T-helper 1 cell treated with Interleukin-12 subunit alpha and Interleukin-12 subunit beta and Interleukin-4 antibody, amounts not matched to agents 30 μg/mL and 1 μg/mL, for 36 hours (primary cell): ENCODE results near the gene CDR2L.
A peak's percentile ranks its signal among the peaks of the same experiment; 100 is the strongest.
"Not testable (repeated sequence)": the region's sequence is repeated elsewhere in the genome, so short reads cannot be mapped to it uniquely, and the experiment has no call there.

Experiments used
- H3K27ac Mint-ChIP-seq: one replicate; pipeline ENCODE4 v1.8.0; 2021; ENCODE audit warnings: mild to moderate bottlenecking, mixed read lengths
- H3K27me3 Mint-ChIP-seq: one replicate; pipeline ENCODE4 v1.8.0; 2021; ENCODE audit warnings: low read depth, mixed read lengths
- H3K36me3 Mint-ChIP-seq: one replicate; pipeline ENCODE4 v1.8.0; 2021; ENCODE audit warnings: low read depth, mixed read lengths
- H3K4me1 Mint-ChIP-seq: one replicate; pipeline ENCODE4 v1.8.0; 2021; ENCODE audit warnings: low read depth, mixed read lengths
- H3K4me3 Mint-ChIP-seq: one replicate; pipeline ENCODE4 v1.8.0; 2021; ENCODE audit warnings: mild to moderate bottlenecking, moderate library complexity, mixed read lengths
- H3K9me3 Mint-ChIP-seq: one replicate; pipeline ENCODE4 v1.8.0; 2021; ENCODE audit warnings: mixed read lengths

Gene CDR2L

DNA sequence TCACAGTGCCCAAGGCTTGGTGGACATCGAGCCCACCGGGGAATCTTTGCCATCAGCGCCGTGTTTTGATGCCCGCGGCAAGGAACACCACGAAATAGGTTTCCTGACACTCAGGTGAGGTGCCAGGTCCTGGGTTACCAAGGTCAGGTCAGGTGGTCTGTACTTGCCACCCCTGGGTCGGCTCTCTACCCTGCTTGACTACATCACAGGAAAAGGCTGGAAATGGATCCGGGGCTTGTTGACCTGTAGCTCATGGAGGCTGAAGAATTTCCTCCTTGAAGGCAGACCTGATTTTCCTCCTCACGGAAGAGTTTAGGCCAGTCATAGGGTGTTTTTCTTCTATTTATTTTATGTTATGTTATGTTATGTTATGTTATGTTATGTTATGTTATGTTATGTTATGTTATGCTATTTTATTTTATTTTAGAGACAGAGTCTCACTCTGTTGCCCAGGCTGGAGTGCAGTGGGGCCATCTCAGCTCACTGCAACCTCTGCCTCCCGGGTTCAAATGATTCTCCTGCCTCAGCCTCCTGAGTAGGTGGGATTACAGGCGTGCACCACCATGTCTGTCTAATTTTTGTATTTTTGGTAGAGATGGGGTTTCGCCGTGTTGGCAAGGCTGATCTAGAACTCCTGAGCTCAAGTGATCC, 4.6 kb upstream of the CDR2L start:
- Mint-ChIP-seq H3K4me3 (peak overlapping the region; percentile 25), H3K27me3 (peaks cover 56% of the 10 kb centered on the region), H3K4me1 (peaks cover 11% of the 10 kb centered on the region)
- H3K36me3 Mint-ChIP-seq, H3K27ac Mint-ChIP-seq, H3K9me3 Mint-ChIP-seq: not testable (repeated sequence)

DNA sequence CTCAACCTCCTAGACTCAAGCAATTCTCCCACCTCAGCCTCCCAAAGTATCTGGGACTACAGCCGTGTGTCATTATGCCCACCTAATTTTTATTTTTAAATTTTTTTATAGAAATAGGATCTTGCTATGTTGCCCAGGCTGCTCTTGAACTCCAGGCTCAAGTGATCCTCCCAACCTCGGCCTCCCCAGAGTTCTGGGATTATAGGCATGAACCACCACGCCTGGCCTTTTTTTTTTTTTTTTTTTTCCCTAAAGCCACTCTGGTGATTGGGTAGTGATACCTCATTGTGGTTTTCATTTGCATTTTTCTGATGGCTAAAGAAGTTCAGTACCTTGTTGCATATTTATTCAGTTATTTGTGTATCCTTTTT, 1.2 kb upstream of the CDR2L start:
- Mint-ChIP-seq H3K36me3 (no peaks in the 10 kb centered on the region), H3K9me3 (no peaks in the 10 kb centered on the region), H3K4me3 (no peak overlapping the region), H3K27me3 (peaks cover 55% of the 10 kb centered on the region), H3K4me1 (peaks cover 18% of the 10 kb centered on the region), H3K27ac (no peak overlapping the region)

DNA sequence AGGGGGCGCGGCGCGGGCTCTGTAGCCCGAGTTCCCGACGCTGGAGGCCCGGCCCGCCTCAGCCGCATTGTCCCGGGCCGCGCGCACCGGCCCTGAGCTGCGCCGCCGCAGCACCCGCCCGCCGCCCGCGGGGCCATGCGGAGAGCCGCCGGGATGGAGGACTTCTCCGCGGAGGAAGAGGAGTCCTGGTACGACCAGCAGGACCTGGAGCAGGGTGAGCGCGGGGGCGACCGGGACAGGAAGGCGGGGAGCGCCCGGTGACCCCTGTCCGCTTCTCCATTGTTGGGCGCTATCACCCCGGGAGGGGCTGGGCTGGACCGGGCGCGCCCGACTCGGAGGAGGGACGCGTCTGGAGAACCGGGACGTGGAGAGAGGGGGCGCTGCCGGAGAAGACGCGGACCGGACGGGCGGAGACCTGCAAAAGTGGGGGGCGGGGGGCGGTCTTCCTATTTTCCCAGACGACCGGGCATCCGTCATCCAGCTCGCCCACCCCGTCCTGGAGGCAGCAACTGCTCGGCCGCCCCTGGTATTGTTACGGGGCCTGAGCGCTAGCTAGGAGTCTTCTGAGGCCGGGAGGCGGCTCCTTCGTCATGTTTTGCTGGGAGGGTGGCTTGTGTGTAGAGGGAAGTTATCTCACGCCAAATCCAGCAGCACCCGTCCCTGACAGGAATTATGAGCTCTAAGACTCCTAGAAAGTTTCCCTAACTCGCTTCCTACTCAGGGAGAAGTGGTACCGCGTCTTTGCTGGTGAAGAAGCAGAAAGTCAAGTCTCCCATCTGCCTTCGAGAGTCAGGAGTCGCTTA, 678 bp downstream of the CDR2L start:
- peak overlapping the region; percentile 44 for H3K4me3 Mint-ChIP-seq
- H3K9me3 Mint-ChIP-seq: no peaks in the 10 kb centered on the region
- no peak overlapping the region for H3K27ac Mint-ChIP-seq
- peaks cover 12% of the 10 kb centered on the region for H3K4me1 Mint-ChIP-seq
- H3K27me3 Mint-ChIP-seq: peaks cover 57% of the 10 kb centered on the region
- no peaks in the 10 kb centered on the region for H3K36me3 Mint-ChIP-seq

DNA sequence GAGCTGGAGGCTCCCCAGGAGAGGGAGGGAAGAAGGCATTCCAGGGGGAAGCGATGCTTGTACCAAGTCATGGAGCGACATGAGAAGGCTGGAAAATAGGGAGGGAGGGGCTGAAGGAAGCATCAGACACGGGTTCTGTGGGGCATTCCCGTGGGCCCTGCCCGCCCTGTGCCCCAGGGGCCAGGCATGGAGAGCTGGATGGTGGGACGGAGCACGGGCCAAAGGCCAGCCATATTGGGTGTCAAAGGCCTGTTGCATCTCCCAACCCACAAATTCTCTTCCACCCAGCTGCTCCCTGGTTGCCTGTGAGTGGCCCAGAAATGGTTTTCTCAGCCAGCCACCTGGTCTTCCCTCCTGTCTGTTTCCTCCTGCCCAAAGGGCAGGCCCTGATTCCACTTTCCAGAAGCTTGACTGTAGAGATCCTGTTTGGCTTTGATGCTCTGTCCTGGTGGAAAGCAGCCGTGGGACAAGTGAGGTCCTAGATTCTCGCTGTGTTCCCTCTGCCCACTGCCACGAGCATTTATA, 3.2 kb downstream of the CDR2L start:
- H3K27ac Mint-ChIP-seq: no peak overlapping the region

DNA sequence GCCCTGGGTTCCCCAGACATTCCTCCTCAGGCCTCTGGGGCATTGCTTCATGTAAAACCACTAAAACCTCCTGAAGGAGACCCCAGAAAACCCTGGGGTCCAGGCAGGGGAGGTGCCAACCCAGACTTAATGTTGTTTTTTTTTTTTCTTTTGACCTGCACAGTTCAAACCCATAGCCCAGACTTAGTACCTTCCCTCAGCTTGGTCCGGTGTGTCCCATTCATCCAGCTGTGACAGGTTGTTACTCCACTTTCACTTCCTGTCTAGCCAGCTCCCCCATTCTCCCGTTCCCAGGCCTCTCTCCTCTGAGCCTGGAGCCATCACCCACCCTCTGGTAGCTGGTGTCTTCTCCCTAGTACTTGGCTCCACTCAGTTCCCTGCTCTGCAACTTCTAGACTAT, 4.8 kb downstream of the CDR2L start:
- peaks cover 29% of the 10 kb centered on the region for H3K27me3 Mint-ChIP-seq
- H3K27ac Mint-ChIP-seq: no peak overlapping the region
- H3K9me3 Mint-ChIP-seq: no peaks in the 10 kb centered on the region
- no peak overlapping the region for H3K4me3 Mint-ChIP-seq
- H3K36me3 Mint-ChIP-seq: no peaks in the 10 kb centered on the region
- H3K4me1 Mint-ChIP-seq: peaks cover 10% of the 10 kb centered on the region

More for the DNA sequence above, 3.2 kb downstream of the CDR2L start:
- H3K27me3 Mint-ChIP-seq: peaks cover 39% of the 10 kb centered on the region
- H3K36me3 Mint-ChIP-seq: no peaks in the 10 kb centered on the region
- peaks cover 12% of the 10 kb centered on the region for H3K4me1 Mint-ChIP-seq
- H3K4me3 Mint-ChIP-seq: no peak overlapping the region
- H3K9me3 Mint-ChIP-seq: no peaks in the 10 kb centered on the region

DNA sequence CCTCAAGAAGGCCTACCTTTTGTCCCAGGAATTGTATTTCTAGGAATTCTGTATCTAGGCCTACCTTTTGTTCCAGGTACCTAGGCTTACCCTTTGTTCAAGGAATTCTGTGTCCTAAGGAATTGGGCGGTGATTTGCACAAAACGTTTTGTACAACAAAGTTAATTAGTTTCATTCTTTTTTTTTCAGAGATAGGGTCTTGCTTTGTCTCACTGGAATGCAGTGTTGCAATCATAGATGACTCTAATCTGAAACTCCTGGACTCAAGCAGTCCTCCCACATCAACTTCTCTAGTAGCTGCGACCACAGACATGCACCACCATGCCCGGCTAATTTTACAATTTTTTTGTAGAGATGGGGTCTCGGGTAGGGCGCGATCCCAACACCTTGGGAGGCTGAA, 7.0 kb downstream of the CDR2L start:
- no peaks in the 10 kb centered on the region for H3K36me3 Mint-ChIP-seq
- H3K27me3 Mint-ChIP-seq: peaks cover 16% of the 10 kb centered on the region
- no peak overlapping the region for H3K27ac Mint-ChIP-seq
- H3K4me1 Mint-ChIP-seq: peaks cover 4% of the 10 kb centered on the region
- H3K9me3 Mint-ChIP-seq: no peaks in the 10 kb centered on the region
- H3K4me3 Mint-ChIP-seq: no peak overlapping the region

DNA sequence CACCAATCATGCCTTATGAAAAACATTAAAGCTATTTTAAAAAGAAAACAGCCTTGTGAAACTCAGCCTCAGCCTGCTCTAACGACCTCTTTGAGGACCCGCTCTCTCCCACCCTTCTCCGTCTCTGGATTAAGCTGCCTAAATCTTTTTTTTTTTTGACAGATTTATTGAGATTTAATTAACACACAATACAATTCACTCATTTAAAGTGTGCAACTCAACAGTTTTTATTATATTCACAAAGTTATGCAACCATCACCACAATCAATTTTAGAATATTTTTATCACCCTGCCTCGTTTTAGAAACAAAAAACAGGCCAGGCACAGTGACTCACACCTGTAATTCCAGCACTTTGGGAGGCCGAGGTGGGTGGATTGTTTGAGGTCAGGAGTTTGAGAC, 8.4 kb downstream of the CDR2L start:
- Mint-ChIP-seq H3K9me3 (no peaks in the 10 kb centered on the region), H3K36me3 (no peaks in the 10 kb centered on the region), H3K27me3 (peaks cover 10% of the 10 kb centered on the region), H3K4me1 (peaks cover 4% of the 10 kb centered on the region), H3K4me3 (no peak overlapping the region), H3K27ac (no peak overlapping the region)

DNA sequence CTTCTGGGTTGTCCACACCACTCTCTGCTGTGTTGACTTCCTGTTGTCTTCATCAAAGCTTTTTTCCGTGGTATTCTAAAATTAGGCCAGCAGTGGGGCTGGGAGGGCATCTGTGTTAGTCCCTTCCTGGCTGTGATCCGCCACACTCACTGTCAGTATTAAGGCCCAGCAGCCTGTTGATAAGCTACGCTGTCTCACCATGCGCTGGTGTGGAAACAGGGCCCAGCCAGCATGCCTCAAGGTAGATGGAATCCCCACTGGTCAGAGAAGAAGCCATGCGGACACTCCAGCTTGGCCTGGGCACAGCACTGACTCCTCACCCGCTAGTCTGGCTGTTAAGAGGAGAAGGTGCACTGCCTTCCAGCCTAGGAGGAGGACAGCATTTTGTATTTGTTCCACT, 11.4 kb downstream of the CDR2L start:
- Mint-ChIP-seq H3K4me1 (peaks cover 4% of the 10 kb centered on the region), H3K36me3 (no peaks in the 10 kb centered on the region)

DNA sequence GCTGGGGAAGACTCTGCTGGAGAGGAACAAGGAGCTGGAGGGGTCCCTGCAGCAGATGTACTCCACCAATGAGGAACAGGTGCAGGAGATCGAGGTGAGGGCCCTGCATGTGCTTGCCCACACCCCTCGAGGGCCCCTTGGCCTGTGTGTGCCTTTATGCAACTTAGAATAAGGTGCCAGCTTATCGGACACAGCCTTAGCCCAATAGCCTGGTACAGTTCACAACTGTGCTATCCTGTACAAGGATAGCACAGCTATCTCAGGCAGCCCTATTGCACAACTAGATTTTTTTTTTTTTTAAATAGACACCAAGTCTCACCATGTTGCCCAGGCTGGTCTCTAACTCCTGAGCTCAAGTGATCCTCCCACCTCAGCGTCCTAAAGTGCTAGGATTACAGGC, 12.1 kb downstream of the CDR2L start:
- Mint-ChIP-seq H3K27ac (no peak overlapping the region), H3K4me1 (peaks cover 4% of the 10 kb centered on the region), H3K9me3 (no peaks in the 10 kb centered on the region)

More for the DNA sequence above, 11.4 kb downstream of the CDR2L start:
- Mint-ChIP-seq H3K4me3 (no peak overlapping the region), H3K9me3 (no peaks in the 10 kb centered on the region), H3K27ac (no peak overlapping the region), H3K27me3 (no peaks in the 10 kb centered on the region)

DNA sequence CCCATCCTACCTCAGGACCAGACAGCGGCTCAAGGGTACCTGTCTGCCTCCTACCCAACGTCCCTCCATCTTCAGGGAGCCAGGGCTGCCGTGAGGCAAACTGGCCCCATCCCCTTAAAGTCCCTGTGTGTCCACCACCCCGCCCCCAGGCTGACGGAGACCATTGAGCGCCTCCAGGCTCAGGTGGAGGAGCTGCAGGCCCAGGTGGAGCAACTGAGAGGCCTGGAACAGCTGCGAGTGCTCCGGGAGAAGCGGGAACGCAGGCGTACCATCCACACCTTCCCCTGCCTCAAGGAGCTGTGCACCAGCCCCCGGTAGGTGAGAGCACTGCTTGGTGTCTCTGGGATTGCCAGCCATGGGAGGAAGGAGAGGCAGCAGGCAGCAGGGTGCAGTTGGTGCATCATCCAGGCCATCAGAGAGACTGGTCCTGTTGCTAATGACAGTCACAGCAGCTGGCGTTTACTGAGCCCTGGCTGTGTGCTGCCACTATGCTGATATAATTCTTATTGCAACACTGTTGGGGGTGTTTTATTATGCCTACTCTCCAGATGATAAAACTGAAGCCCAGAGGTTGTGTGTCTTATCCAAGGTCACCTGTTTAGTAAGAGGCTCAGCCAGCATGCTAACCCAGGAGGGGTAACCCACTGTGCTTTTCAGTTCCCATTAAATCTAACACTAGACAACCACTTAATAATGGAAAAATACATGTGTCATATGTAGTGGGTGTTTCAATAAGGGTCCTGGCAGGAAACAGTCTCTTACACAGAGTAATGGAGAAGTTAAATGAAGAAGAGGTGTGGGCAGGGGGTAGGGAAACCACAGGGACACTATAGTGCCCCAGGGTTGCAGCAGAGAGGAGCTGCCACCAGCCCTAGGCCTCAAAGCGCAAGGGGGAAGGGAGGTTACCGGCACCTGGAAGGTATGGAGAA, 14.7 kb downstream of the CDR2L start:
- Mint-ChIP-seq H3K4me1 (peaks cover 4% of the 10 kb centered on the region), H3K36me3 (no peaks in the 10 kb centered on the region), H3K27ac (no peak overlapping the region), H3K9me3 (no peaks in the 10 kb centered on the region), H3K4me3 (no peak overlapping the region), H3K27me3 (peaks cover 3% of the 10 kb centered on the region)

More for the DNA sequence above, 12.1 kb downstream of the CDR2L start:
- Mint-ChIP-seq H3K36me3 (no peaks in the 10 kb centered on the region), H3K27me3 (no peaks in the 10 kb centered on the region), H3K4me3 (no peak overlapping the region)

DNA sequence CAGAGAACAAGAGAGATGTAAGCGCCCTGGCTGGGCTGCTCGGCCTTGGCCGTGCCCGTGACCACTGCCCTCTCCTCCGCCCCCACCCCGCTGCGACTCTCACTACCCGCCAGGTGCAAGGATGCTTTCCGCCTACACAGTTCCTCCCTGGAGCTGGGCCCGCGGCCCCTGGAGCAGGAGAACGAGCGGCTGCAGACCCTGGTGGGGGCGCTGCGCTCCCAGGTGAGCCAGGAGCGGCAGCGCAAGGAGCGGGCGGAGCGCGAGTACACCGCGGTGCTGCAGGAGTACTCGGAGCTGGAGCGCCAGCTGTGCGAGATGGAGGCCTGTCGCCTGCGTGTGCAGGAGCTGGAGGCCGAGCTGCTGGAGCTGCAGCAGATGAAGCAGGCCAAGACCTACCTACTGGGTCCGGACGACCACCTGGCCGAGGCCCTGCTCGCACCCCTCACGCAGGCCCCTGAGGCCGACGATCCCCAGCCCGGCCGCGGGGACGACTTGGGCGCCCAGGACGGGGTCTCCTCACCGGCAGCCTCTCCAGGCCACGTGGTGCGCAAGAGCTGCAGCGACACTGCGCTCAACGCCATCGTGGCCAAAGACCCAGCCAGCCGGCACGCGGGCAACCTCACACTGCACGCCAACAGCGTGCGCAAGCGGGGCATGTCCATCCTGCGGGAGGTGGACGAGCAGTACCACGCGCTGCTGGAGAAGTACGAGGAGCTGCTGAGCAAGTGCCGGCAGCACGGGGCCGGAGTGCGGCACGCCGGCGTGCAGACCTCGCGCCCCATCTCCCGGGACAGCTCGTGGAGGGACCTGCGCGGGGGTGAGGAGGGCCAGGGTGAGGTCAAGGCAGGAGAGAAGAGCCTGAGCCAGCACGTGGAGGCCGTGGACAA, 15.9 kb downstream of the CDR2L start:
- no peaks in the 10 kb centered on the region for H3K9me3 Mint-ChIP-seq
- H3K36me3 Mint-ChIP-seq: no peaks in the 10 kb centered on the region
- H3K27me3 Mint-ChIP-seq: peaks cover 3% of the 10 kb centered on the region
- H3K27ac Mint-ChIP-seq: no peak overlapping the region
- peaks cover 4% of the 10 kb centered on the region for H3K4me1 Mint-ChIP-seq
- no peak overlapping the region for H3K4me3 Mint-ChIP-seq

DNA sequence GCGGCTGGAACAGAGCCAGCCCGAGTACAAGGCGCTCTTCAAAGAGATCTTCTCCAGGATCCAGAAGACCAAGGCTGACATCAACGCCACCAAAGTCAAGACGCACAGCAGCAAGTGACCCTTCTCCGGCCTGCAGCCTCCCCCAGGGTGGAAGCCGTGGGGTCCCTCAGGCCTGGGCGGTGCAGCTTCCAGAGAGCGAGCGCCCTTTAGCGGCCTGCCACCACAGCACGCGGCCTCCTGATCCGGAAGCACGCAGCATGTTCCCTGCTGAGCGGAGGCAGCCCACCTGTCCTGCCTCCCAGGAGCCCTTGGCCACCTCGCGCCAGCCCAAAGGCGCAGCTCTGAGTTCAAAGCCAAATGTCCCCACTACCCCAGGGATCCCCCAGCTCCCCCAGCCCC, 16.5 kb downstream of the CDR2L start:
- Mint-ChIP-seq H3K27me3 (peaks cover 3% of the 10 kb centered on the region), H3K36me3 (no peaks in the 10 kb centered on the region), H3K27ac (no peak overlapping the region), H3K4me1 (peaks cover 2% of the 10 kb centered on the region), H3K4me3 (no peak overlapping the region), H3K9me3 (no peaks in the 10 kb centered on the region)

DNA sequence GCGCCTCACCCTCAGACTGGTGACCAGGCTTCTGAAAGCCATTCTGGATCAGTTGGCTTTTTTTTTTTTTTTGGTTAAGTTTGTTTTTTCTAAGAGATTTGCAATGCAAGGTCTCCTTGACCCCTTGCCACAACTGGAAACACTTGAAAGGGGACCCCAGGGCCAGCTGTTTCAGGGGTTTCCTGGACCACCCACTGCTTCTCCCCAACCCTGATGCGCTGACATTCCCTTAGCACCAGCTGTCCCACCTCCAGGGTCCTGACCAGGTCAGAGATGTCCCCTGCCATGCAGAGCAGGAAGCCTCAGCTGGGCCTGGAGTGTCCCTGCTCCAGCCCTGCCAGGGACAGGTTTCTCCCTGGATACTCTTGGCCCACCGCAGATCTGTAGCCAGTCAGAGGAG, 16.9 kb downstream of the CDR2L start:
- Mint-ChIP-seq H3K4me3 (no peak overlapping the region), H3K4me1 (no peaks in the 10 kb centered on the region), H3K27me3 (peaks cover 3% of the 10 kb centered on the region), H3K27ac (no peak overlapping the region), H3K36me3 (no peaks in the 10 kb centered on the region), H3K9me3 (no peaks in the 10 kb centered on the region)

DNA sequence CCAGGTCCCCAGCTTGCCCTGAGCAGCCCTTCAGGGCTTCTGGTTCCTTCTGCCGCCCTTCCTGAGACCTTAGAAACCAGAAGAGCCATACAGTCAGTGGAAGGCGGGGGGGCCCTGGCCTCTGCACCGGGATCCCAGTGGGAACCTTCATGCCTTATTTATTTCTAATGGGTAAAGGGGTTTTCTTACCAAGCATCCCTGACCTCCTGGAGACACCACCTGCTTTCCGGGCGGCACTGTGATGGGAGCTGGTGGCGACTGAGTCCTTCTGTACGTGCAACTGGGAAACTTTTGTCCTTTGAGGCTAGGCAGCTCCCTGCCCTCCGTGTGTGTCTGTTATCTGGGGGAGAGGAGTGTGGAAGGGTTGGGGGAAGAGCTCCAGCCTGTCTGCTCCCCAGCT, 17.9 kb downstream of the CDR2L start:
- Mint-ChIP-seq H3K36me3 (no peaks in the 10 kb centered on the region), H3K27me3 (peaks cover 3% of the 10 kb centered on the region), H3K4me3 (no peak overlapping the region), H3K9me3 (no peaks in the 10 kb centered on the region), H3K4me1 (no peaks in the 10 kb centered on the region), H3K27ac (no peak overlapping the region)
